Large intestine (tissue), 12 donors: ENCODE measurements around the gene PRDM8. TPM values are rescaled to one million over a fixed set of nuclear protein-coding genes. Genes with fewer than 3 reads are reported as not detected.

Source experiments
- DNase-seq, 2 donors: peaks; one replicate each; pipeline versions ENCODE4 v3.0.0 to v3.0.0-alpha.2; 2013
- H3K27ac ChIP-seq: one replicate; pipeline ENCODE4 v1.5.1; 2013; ENCODE audit warnings: low read length
- H3K27me3 ChIP-seq: 2 replicates; pipeline ENCODE4 v1.6.1; 2013; ENCODE audit warnings: low read length; ENCODE audit not compliant: control insufficient read depth, insufficient read depth
- H3K36me3 ChIP-seq: 2 replicates; pipeline ENCODE4 v1.6.1; 2013; ENCODE audit warnings: low read length; ENCODE audit not compliant: control insufficient read depth, insufficient read depth
- H3K4me1 ChIP-seq: one replicate; pipeline ENCODE4 v1.6.1; 2013; ENCODE audit warnings: low read length; ENCODE audit not compliant: control insufficient read depth, insufficient read depth
- H3K4me3 ChIP-seq: one replicate; pipeline ENCODE4 v1.5.1; 2013; ENCODE audit warnings: low read length
- H3K9me3 ChIP-seq: one replicate; pipeline ENCODE4 v1.6.1; 2013; ENCODE audit warnings: mild to moderate bottlenecking, low read depth, low read length, moderate library complexity; ENCODE audit not compliant: control insufficient read depth
- WGBS: methylation state at CpG from one replicate; pipeline ENCODE4 v1.1.5; 2013; ENCODE audit warnings: low lambda C conversion rate; ENCODE audit not compliant: insufficient coverage; 5-methylcytosine and 5-hydroxymethylcytosine counted together
- long read RNA-seq, 11 donors: transcript quantifications; one replicate each; lab custom pipeline, GENCODE V29; 2026
- polyA plus RNA-seq: library from polyadenylated mRNA; unstranded; fragments of 120-200 nt; gene quantifications from one replicate; pipeline ENCODE4 v1.2.1, GENCODE V29; 2013

PRDM8 gene
- 3.0 TPM for polyA plus RNA-seq
- long read RNA-seq, donor 1: 0 reads
- long read RNA-seq, donor 2: 0 reads
- long read RNA-seq, donor 3: 0 reads
- long read RNA-seq, donor 4: 0 reads
- long read RNA-seq, donor 5: 0 reads
- long read RNA-seq, donor 6: 0 reads
- long read RNA-seq, donor 7: 0 reads
- long read RNA-seq, donor 8: 0 reads
- long read RNA-seq, donor 9: 0 reads
- long read RNA-seq, donor 10: 0 reads
- long read RNA-seq, donor 11: 0 reads

GRCh38 chr4:80196922-80197573, at the start of gene PRDM8:
Gene PRDM8, plus strand, starts transcription at chr4:80197503. Its CDS starts 2,578 bp downstream, at chr4:80200081.
- Histone ChIP-seq H3K4me1 (peaks cover 7% of the 10 kb centered on the region), H3K9me3 (peaks cover 4% of the 10 kb centered on the region), H3K36me3 (no peaks in the 10 kb centered on the region), H3K27ac (no peak within 1 kb of the TSS), H3K27me3 (peaks cover 89% of the 10 kb centered on the region), H3K4me3 (no peak within 1 kb of the TSS)
- no peak for DNase-seq
- WGBS: 0% methylated on average over 2 of the region's 42 CpGs

- Histone ChIP-seq H3K27me3 (no peaks in the 10 kb centered on the region), H3K4me3 (no peak overlapping the region), H3K27ac (no peak overlapping the region), H3K9me3 (no peaks in the 10 kb centered on the region), H3K36me3 (no peaks in the 10 kb centered on the region), H3K4me1 (no peaks in the 10 kb centered on the region)
- no CpG with 5 or more reads among the region's 1 CpG for WGBS
- DNase-seq: no peak
These were observed 46.7 kb upstream of the PRDM8 start for GRCh38 chr4:80150387-80151180.

GRCh38 chr4:80151981-80152380, 45.3 kb upstream of the PRDM8 start:
- Histone ChIP-seq H3K4me3 (no peak overlapping the region), H3K36me3 (no peaks in the 10 kb centered on the region), H3K4me1 (no peaks in the 10 kb centered on the region), H3K27ac (no peak overlapping the region), H3K27me3 (no peaks in the 10 kb centered on the region), H3K9me3 (no peaks in the 10 kb centered on the region)
- no peak for DNase-seq
- 83% methylated on average over 1 of the region's 3 CpGs for WGBS

GRCh38 chr4:80153874-80154544, 43.3 kb upstream of the PRDM8 start:
- Histone ChIP-seq H3K9me3 (no peaks in the 10 kb centered on the region), H3K4me3 (no peak overlapping the region), H3K27ac (no peak overlapping the region), H3K27me3 (no peaks in the 10 kb centered on the region), H3K36me3 (no peaks in the 10 kb centered on the region), H3K4me1 (no peaks in the 10 kb centered on the region)
- 96% methylated on average over 4 of the region's 4 CpGs for WGBS
- DNase-seq: no peak

- DNase-seq: no peak
- H3K27me3 ChIP-seq: no peaks in the 10 kb centered on the region
These were observed 42.8 kb upstream of the PRDM8 start for GRCh38 chr4:80154545-80154933.

GRCh38 chr4:80155316-80155982, 41.9 kb upstream of the PRDM8 start:
- Histone ChIP-seq H3K4me1 (no peaks in the 10 kb centered on the region), H3K27ac (no peak overlapping the region), H3K9me3 (no peaks in the 10 kb centered on the region), H3K27me3 (no peaks in the 10 kb centered on the region), H3K4me3 (no peak overlapping the region), H3K36me3 (no peaks in the 10 kb centered on the region)
- 90% methylated on average over 2 of the region's 2 CpGs for WGBS
- DNase-seq: no peak

More at GRCh38 chr4:80154545-80154933, 42.8 kb upstream of the PRDM8 start:
- no peaks in the 10 kb centered on the region for H3K9me3 ChIP-seq
- no peaks in the 10 kb centered on the region for H3K36me3 ChIP-seq
- no peak overlapping the region for H3K4me3 ChIP-seq
- H3K27ac ChIP-seq: no peak overlapping the region
- H3K4me1 ChIP-seq: no peaks in the 10 kb centered on the region
- WGBS: 100% methylated on average over 1 of the region's 3 CpGs

GRCh38 chr4:80156410-80156809, 40.9 kb upstream of the PRDM8 start:
- no peaks in the 10 kb centered on the region for H3K27me3 ChIP-seq
- no peak for DNase-seq
- H3K4me1 ChIP-seq: no peaks in the 10 kb centered on the region
- H3K36me3 ChIP-seq: no peaks in the 10 kb centered on the region
- H3K4me3 ChIP-seq: no peak overlapping the region
- 100% methylated on average over 1 of the region's 2 CpGs for WGBS
- H3K27ac ChIP-seq: no peak overlapping the region
- no peaks in the 10 kb centered on the region for H3K9me3 ChIP-seq

- no peak for DNase-seq
- Histone ChIP-seq H3K4me3 (no peak overlapping the region), H3K9me3 (no peaks in the 10 kb centered on the region), H3K27me3 (no peaks in the 10 kb centered on the region), H3K27ac (no peak overlapping the region), H3K36me3 (no peaks in the 10 kb centered on the region), H3K4me1 (no peaks in the 10 kb centered on the region)
- 100% methylated on average over 2 of the region's 12 CpGs for WGBS
These were observed 35.8 kb upstream of the PRDM8 start for GRCh38 chr4:80161413-80162058.

- DNase-seq: no peak
- Histone ChIP-seq H3K9me3 (no peaks in the 10 kb centered on the region), H3K4me3 (no peak overlapping the region), H3K4me1 (no peaks in the 10 kb centered on the region), H3K27me3 (no peaks in the 10 kb centered on the region), H3K27ac (no peak overlapping the region), H3K36me3 (no peaks in the 10 kb centered on the region)
- WGBS: 94% methylated on average over 4 of the region's 4 CpGs
These were observed 34.9 kb upstream of the PRDM8 start for GRCh38 chr4:80162418-80162817.
